B cell (primary cell): ENCODE results near the gene ATP8A1. TPM values are rescaled to one million over a fixed set of nuclear protein-coding genes. Genes with fewer than 3 reads are reported as not detected.

Experiments used
- ATAC-seq: fragments of 200-7000 bp; cut with Tn5 transposase; one replicate; pipeline ENCODE4 v1.10.0; 2021; ENCODE audit warnings: low read depth, mild to moderate bottlenecking, moderate number of reproducible peaks, moderate library complexity
- CTCF ChIA-PET: fragments of 350-600 bp; sonication (Branson Sonifier 250); formaldehyde crosslinking; loops from one replicate; lab custom pipeline; 2021; ENCODE audit warnings: antibody characterized with exemption, inconsistent platforms; lab: Charles Lee
- POLR2A ChIA-PET: fragments of 350-600 bp; sonication (Branson Sonifier 250); formaldehyde crosslinking; loops from one replicate; lab custom pipeline; 2021; ENCODE audit warnings: antibody characterized with exemption; lab: Charles Lee
- DNase-seq: peaks from one replicate; pipeline ENCODE4 v3.0.0; 2013
- H2AFZ ChIP-seq: 2 replicates; pipeline ENCODE4 v1.6.1; 2012; ENCODE audit warnings: mild to moderate bottlenecking, low read depth, low read length; ENCODE audit not compliant: insufficient read depth, poor library complexity, severe bottlenecking
- H3K27ac ChIP-seq, 2 donors: 1 replicate in 1 of 2; 2 replicates in 1 of 2; pipeline ENCODE4 v1.5.1; 2012 to 2013; ENCODE audit warnings: low read length in 2 of 2, mild to moderate bottlenecking in 2 of 2, moderate library complexity in 1 of 2
- H3K27me3 ChIP-seq, 4 experiments: fragments of 200-600 bp in 1 of 4; sonication (generic) in 1 of 4; replicated peaks in 1 of 4; 1 replicate in 2 of 4; 2 replicates in 2 of 4; pipeline versions ENCODE4 v1.6.1 to v1.7.0; 2013 to 2016; ENCODE audit warnings: low read length in 3 of 4, mild to moderate bottlenecking in 2 of 4, mixed read lengths in 1 of 4, moderate library complexity in 1 of 4; ENCODE audit not compliant: insufficient read depth in 4 of 4, control insufficient read depth in 3 of 4; ENCODE audit errors: control extremely low read depth in 1 of 4
- H3K36me3 ChIP-seq, 2 experiments: replicated peaks in 1 of 2; 1 replicate in 1 of 2; 2 replicates in 1 of 2; pipeline versions ENCODE4 v1.6.1 to v1.7.1; 2013; ENCODE audit warnings: low read length in 1 of 2; ENCODE audit not compliant: insufficient read depth in 2 of 2, control insufficient read depth in 1 of 2; ENCODE audit errors: control extremely low read depth in 1 of 2, extremely low read depth in 1 of 2
- H3K4me1 ChIP-seq, 2 donors: fragments of 200-600 bp in 1 of 2; sonication (generic) in 1 of 2; 1 replicate in 1 of 2; 2 replicates in 1 of 2; pipeline versions ENCODE4 v1.5.1 to v1.6.1; 2013 to 2017; ENCODE audit warnings: low read length in 2 of 2; ENCODE audit not compliant: control insufficient read depth in 2 of 2, insufficient read depth in 2 of 2
- H3K4me2 ChIP-seq: replicated peaks from 2 replicates; pipeline ENCODE3; 2012; ENCODE audit warnings: mild to moderate bottlenecking, low read depth, low read length; ENCODE audit not compliant: poor library complexity, severe bottlenecking
- H3K4me3 ChIP-seq, 5 experiments: fragments of 200-600 bp in 1 of 5; sonication (generic) in 1 of 5; 1 replicate in 3 of 5; 2 replicates in 2 of 5; pipeline versions ENCODE4 v1.5.1 to v1.7.0; 2011 to 2016; ENCODE audit warnings: low read length in 4 of 5, mild to moderate bottlenecking in 4 of 5, low read depth in 2 of 5, control low read depth in 1 of 5, moderate library complexity in 1 of 5; ENCODE audit not compliant: insufficient read depth in 1 of 5; ENCODE audit errors: control extremely low read depth in 1 of 5, extremely low read depth in 1 of 5
- H3K79me2 ChIP-seq: fragments of 200-600 bp; sonication (generic); one replicate; pipeline ENCODE4 v1.6.0; 2016; ENCODE audit warnings: low read length; ENCODE audit not compliant: control insufficient read depth, insufficient read depth
- H3K9ac ChIP-seq: fragments of 200-600 bp; sonication (generic); 2 replicates; pipeline ENCODE4 v1.6.1; 2017; ENCODE audit warnings: mild to moderate bottlenecking, low read length, moderate library complexity
- H3K9me3 ChIP-seq, 3 donors: one replicate each; pipeline versions ENCODE4 v1.6.1 to v1.7.1; 2013; ENCODE audit warnings: low read length in 2 of 3; ENCODE audit not compliant: control insufficient read depth in 2 of 3, insufficient read depth in 1 of 3; ENCODE audit errors: control extremely low read depth in 1 of 3
- H4K20me1 ChIP-seq: 2 replicates; pipeline ENCODE4 v1.6.0; 2012; ENCODE audit warnings: mild to moderate bottlenecking, low read length; ENCODE audit not compliant: insufficient read depth, control insufficient read depth, poor library complexity, severe bottlenecking
- H3K27ac Mint-ChIP-seq: one replicate; pipeline ENCODE4 v1.8.0; 2021; ENCODE audit warnings: mixed read lengths
- H3K27me3 Mint-ChIP-seq: one replicate; pipeline ENCODE4 v1.8.0; 2021; ENCODE audit warnings: mixed read lengths
- H3K4me1 Mint-ChIP-seq: one replicate; pipeline ENCODE4 v1.8.0; 2021; ENCODE audit warnings: mixed read lengths
- H3K4me3 Mint-ChIP-seq: one replicate; pipeline ENCODE4 v1.8.0; 2021; ENCODE audit warnings: mixed read lengths
- H3K9me3 Mint-ChIP-seq: one replicate; pipeline ENCODE4 v1.8.0; 2022; ENCODE audit warnings: mixed read lengths; ENCODE audit not compliant: insufficient read depth
- CTCF ChIP-seq: fragments of 200-600 bp; IDR thresholded peaks from one replicate; pipeline ENCODE4 v1.8.0; 2022; ENCODE audit warnings: antibody characterized with exemption, mild to moderate bottlenecking
- EZH2 ChIP-seq: IDR thresholded peaks from 2 replicates; pipeline ENCODE4 v1.6.1; 2012; ENCODE audit warnings: borderline replicate concordance, low read depth, mild to moderate bottlenecking, moderate library complexity, low read length; ENCODE audit not compliant: insufficient read depth, poor library complexity, severe bottlenecking
- WGBS: methylation state at CpG from one replicate; pipeline ENCODE4 v1.1.5; 2013; ENCODE audit warnings: missing lambda C conversion rate; ENCODE audit not compliant: insufficient coverage; 5-methylcytosine and 5-hydroxymethylcytosine counted together
- intact Hi-C: fragments of 100-400 bp; cut with micrococcal nuclease; formaldehyde crosslinking; loops from one replicate; pipeline ENCODE4 v1.10.0; 2022
- polyA plus RNA-seq: library from polyadenylated mRNA; depleted of rRNA; stranded (reverse); fragments of >200 nt; gene quantifications from 2 replicates; pipeline ENCODE4 v1.2.3, GENCODE V29; 2012
- total RNA-seq, 2 donors: library from RNA; stranded (reverse); fragments of 120-200 nt in 1 of 2; gene quantifications; 1 replicate in 1 of 2; 2 replicates in 1 of 2; pipeline versions ENCODE4 v1.2.3 to v1.2.4, GENCODE V29; 2013 to 2022

Gene ATP8A1
- total and polyA plus RNA-seq, 2 donors (not counting 1 experiment from before 2014, with no cell fraction given): 28.7 to 51.8 TPM

GRCh38 chr4:42417550-42417949 is 239.4 kb downstream of the ATP8A1 start:
- Mint-ChIP-seq H3K27me3 (no peaks in the 10 kb centered on the region), H3K9me3 (no peaks in the 10 kb centered on the region), H3K4me3 (no peak overlapping the region), H3K27ac (no peak overlapping the region), H3K4me1 (no peaks in the 10 kb centered on the region)
- Histone ChIP-seq H3K9ac (no peak overlapping the region), H2AFZ (no peak overlapping the region), H3K27me3 (no peaks in the 10 kb centered on the region), H3K79me2 (no peaks in the 10 kb centered on the region), H3K9me3 (no peaks in the 10 kb centered on the region), H4K20me1 (no peaks in the 10 kb centered on the region), H3K4me3 (no peak overlapping the region), H3K4me1 (no peaks in the 10 kb centered on the region), H3K36me3 (peaks cover 11 to 33% of the 10 kb centered on the region in 2 experiments), H3K4me2 (no peak overlapping the region), H3K27ac (no peak overlapping the region)
- POLR2A ChIA-PET: no interaction called here
- WGBS: no CpG with 5 or more reads among the region's 3 CpGs
- intact Hi-C loops: no loop called here
- DNase-seq (no peak), ATAC-seq (no peak)
- CTCF ChIA-PET: no interaction called here
- TF ChIP-seq EZH2 (no peak), CTCF (no peak)

- no peak for ATAC-seq
- Histone ChIP-seq H3K4me2 (no peak overlapping the region), H3K4me3 (no peak overlapping the region), H4K20me1 (no peaks in the 10 kb centered on the region), H2AFZ (no peak overlapping the region), H3K4me1 (no peaks in the 10 kb centered on the region), H3K27ac (no peak overlapping the region), H3K79me2 (no peaks in the 10 kb centered on the region), H3K9me3 (no peaks in the 10 kb centered on the region), H3K9ac (no peak overlapping the region), H3K27me3 (no peaks in the 10 kb centered on the region), H3K36me3 (peaks cover 12 to 39% of the 10 kb centered on the region in 2 experiments)
- no peak overlapping the region for H3K4me3 Mint-ChIP-seq
- H3K27me3 Mint-ChIP-seq: no peaks in the 10 kb centered on the region
- POLR2A ChIA-PET: no interaction called here
- no CpG with 5 or more reads among the region's 3 CpGs for WGBS
- no peak overlapping the region for H3K27ac Mint-ChIP-seq
- CTCF ChIA-PET: interaction anchor here (1.3 kb wide), 1 partner anchor 104 kb away, joined by 6 read pairs; no protein-coding TSS in a partner anchor
- no peak for TF ChIP-seq CTCF
- no peak for TF ChIP-seq EZH2
- no peak for DNase-seq
- intact Hi-C loops: no loop called here
- H3K4me1 Mint-ChIP-seq: no peaks in the 10 kb centered on the region
- H3K9me3 Mint-ChIP-seq: no peaks in the 10 kb centered on the region
Measured at GRCh38 chr4:42416017-42416416, 240.9 kb downstream of the ATP8A1 start.
